HG02852 (cell line): ENCODE data around the gene LRFN2.

Experiments used
- ATAC-seq: cut with Tn5 transposase; IDR thresholded peaks from one replicate; pipeline ENCODE4 v1.9.1; 2021; ENCODE audit warnings: mild to moderate bottlenecking, moderate library complexity; ENCODE audit not compliant: unreplicated experiment

LRFN2 gene

DNA sequence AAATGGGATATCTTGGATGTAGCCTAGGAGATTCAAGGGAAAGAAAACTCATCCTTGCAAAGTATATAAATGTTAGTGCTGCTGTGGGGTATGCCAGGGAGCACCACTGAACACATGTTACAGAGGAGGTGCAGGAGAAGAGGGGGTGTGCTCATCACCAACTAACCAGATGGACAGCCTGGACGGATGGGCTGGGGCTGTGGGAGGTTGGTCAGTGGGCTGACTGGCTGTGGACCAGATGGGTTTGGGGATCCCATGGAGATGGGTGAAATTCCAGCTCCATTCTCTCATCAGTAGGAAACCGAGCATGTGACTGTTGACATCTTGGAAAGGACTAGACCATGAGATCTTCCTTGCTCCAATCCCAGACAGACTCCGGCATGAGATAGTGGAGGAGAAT, 201.0 kb downstream of the LRFN2 start:
- no peak for ATAC-seq

DNA sequence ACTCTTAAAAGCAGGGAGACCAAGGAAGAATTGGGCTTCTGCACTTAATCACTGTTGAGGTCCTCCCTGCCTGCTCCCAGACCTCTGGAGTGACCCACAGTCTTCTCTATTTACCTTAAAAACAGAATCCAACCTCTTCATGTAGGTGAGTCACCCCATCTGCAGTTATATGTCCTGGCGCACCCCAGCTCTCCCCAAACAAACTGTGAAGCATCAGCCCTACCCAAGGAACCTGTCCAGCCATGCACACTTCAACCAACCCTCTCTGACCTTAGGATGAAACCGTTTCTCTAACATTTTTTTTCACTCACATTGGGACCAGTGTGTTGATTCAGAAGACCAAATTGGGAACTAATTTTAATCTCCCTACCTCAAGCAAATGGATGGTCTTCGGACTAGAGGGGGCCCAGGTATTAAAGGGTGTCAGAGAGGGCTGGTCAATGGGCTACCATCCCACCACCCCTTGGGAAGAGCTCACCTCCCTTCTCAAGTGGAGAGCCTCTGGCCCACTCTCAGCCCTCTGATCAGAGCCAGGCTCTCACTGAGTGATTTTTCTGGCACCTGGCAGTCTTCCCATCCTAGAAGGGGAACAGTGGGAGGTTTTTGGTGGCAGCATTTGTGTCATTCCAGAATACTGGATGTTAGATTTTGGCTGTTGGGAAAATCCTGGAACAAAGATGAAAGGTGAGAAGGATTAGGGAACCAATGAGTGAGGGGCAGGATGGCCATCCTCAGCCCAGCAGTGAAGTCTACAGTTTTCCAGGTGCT, 203.6 kb downstream of the LRFN2 start:
- ATAC-seq: no peak

DNA sequence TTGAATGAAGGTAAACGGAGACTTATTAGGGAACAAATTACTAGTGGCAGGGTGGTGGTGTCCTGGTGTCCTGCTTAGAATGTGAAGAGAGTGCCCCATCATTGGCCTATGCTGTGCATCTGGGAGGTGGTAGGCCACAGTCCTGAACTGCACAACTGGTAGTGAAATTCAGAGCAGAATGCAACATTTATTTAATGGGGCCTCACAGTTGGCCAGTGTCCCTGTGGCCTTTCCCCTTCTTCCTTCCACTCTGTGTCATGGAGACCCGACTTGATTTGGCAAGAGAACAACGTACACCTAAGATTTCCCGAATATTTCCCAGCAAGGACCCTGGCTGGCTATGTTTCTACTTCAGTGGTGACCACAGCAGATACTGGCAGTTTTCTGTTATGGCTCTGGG, 206.9 kb downstream of the LRFN2 start:
- no peak for ATAC-seq

DNA sequence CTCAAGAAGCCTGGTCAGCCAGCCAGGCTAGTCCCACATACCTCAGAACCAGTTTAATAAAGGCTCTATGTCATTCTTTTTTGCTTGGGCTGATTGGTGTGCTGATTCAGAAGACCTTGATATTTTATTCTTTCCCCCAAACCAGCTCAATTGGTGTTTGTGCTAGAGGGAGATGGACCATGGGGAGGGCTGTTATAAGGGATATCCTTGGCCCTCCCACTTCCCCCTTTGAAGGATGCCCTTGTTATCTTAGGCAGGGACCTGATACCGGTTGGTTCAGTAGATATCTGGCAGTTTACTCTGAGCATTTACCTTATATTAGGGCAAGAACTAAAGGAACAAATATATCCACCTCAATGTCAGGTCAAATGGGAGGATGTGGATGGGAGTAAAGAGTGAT, 207.4 kb downstream of the LRFN2 start:
- no peak for ATAC-seq

DNA sequence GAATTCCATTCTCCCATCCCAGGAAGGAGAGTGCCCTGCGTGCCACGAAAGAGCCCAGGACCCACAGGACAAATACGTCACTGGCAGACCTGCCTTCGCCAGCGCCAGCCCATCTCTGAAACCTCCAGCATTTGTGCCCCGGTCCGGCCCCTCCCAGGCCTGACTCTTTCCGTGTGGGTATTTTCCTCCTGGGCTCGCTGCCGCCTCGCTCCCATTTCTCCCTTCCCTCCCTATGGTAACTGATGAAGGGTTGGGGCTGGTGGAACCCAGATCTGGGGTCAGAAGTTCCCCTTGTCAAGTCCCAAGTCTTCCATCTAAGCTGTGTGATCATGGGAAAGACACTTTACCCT, 208.5 kb downstream of the LRFN2 start:
- no peak for ATAC-seq

DNA sequence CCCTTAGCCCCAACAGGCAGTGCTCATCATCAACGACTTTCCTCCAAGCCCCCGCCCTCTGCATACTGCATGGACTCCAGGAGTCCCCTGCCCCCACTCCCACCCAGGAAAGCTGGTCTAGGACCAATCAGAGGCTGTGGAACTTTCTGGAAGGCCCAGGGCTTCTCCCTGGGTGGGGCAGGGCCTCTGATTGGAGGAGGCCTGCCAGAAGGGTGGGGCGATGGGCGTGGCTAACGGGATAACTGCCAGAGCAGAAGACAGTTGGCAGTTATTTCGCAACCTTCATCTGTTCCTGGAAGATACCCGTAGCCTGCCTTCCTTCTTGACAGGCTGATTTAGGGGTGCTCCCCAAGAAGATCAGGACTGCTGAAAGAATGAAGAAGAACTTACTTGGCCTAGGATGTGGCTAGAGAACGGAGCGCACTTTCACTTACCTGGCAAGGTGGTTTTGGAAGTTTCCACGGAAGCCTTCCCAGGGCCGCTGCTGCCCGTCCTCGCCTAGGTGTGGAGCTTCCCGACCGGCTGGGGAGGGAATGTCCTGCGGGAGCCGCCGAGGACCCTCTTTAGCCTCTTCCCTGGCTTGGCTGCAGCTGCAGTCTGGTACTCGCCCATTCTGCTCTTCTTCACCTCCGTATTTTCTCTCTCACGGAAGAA, 209.0 kb downstream of the LRFN2 start:
- ATAC-seq: no peak

DNA sequence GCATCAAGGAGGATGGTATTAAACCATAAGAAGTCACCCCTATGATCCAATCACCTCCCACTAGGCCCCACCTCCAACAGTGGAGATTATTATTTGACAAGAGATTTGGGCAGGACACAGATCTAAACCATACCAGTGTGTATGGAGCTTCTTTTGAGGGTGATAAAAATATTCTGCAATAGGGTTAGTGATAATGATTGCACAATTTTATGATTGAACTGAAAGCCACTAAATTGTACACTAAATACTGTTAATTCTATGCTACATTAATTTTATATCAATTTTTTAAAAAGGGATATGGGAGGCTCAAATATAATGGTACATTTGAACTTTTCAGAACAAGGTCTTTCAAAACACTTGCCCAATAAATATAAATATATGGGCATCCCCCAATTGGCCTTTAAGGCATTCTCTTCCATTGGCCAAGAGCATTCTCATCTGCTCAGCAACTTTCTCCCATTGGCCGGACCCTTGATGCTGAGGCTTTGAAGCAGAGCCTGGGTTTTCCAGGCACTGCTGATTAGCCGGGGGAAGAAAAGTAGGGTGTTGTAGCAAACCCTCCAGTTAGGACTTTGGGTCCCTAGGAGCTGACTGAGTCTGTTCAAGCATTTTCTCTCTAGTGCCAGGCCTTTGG, 209.9 kb downstream of the LRFN2 start:
- no peak for ATAC-seq

DNA sequence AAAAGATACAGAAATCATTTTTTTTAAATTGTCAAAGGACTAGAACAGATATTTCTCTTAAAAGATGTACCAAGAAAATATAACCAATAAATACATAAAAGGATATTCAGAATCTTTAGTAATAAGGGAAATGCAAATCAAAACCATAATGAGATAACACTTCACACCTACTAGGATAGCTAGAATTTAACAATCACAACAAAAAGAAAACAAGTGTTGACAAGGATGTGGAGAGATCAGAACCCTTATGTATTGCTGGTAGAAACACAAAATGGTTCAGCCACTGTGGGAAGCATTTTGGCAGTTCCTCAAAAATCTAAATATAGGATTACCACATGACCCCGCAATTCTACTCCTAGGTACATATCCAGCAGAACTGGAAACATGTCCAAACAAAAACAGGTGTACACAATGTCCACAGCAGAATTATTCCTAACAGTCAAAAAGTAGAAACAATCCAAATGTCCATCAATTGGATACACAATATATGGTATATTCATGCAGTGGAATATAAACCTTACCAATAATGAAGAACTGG, 211.0 kb downstream of the LRFN2 start:
- ATAC-seq: no peak

DNA sequence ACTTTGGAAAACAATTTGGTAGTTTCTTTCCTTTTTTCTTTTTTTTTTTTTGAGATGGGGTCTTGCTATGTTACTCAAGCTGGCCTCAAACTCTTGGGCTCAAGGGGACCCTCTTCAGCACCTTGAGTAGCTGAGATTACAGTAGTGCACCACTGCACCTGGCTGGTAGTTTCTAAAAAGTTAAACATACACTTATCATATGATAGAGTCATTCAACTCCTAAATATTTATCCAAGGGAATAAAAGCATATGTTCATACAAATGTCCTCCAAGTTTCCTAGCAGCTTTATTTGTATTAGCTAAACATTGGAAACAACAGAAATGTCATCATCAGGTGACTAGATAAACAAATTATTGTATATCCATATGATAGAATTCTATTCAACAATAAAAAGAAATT, 213.9 kb downstream of the LRFN2 start:
- no peak for ATAC-seq

DNA sequence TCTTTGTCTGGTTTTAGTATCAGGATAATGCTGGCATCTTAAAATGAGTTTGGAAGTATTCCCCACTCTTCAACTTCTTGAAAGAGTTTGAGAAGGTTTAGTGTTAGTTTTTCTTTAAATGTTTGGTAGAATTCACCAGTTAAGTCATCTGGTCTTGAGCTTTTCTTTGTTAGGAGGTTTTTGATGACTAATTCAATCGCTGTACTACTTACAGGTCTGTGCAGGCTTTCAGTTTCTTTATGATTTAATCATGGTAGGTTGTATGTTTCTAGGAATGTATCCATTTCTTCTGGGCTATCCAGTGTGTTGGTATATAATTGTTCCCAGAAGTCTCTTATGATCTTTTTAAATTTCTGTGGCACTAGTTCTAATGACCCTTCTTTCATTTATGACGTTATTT, 215.5 kb downstream of the LRFN2 start:
- ATAC-seq: no peak

DNA sequence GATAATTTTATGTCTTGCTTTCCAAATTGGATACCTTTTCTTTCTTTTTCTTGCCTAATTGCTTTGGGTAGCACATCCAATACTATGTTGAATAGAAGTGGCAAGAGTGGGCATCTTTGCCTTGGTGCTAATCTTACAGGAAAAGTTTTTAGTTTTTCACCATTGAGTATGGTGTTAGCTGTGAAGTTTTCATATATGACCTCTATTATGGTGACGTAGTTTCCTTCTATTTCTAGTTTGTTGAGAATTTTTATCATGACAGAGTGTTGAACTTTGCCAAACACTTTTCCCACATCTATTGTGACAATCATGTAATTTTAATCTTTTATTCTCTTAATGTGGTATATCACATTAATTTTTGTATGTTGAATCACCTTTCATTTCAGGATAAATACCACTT, 216.1 kb downstream of the LRFN2 start:
- ATAC-seq: no peak

DNA sequence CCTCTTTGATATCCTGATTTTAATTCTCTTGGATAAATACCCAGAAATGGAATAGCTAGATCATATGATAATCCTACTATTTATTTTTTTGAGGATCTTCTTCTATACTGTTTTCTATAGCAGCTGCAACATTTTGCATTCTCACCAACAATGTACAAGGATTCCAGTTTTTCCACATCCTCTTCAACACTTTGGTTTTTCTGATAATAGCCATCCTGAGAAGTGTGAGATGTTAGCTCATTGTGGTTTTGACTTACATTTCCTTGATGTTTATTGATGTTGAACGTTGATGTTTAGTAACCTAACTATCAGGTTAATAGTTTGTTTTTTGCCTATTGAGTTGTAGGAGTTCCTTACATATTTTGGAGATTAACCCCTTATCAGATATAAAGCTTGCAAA, 217.3 kb downstream of the LRFN2 start:
- no peak for ATAC-seq

DNA sequence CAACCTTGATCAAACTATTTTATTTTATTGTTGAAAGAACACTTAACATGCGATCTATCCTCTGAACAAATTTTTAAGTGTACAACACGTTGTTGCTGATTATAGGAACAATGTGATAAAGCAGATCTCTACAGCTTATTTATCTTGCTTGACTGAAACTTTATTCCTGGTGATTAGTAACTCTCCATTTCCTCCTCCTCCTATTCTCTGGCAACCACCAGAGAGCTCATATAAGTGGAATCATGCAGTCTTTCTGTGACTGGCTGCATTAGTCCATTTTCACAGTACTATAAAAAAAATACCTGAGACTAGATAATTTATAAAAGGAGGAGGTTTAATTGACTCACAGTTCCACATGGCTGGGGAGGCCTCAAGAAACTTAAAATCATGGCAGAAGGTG, 218.1 kb downstream of the LRFN2 start:
- no peak for ATAC-seq

DNA sequence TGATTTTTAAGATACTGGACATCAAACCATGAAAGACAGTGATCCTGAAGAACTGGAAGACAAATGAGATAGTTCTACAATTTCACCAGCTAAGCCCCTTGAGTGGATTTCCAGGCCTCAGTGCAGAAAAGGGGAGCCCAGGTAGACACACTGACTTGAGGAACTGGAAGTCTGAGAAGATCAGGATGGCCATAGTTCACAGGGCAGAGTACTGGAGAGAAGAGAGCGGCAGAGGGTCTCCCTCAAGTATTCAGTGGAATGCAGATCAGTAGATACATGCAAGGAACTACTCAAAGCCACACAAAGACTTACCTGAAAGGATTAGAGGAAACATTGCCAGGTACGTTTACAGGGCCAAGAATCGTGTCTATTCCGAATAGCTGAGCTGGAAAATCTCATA, 224.3 kb downstream of the LRFN2 start:
- no peak for ATAC-seq

DNA sequence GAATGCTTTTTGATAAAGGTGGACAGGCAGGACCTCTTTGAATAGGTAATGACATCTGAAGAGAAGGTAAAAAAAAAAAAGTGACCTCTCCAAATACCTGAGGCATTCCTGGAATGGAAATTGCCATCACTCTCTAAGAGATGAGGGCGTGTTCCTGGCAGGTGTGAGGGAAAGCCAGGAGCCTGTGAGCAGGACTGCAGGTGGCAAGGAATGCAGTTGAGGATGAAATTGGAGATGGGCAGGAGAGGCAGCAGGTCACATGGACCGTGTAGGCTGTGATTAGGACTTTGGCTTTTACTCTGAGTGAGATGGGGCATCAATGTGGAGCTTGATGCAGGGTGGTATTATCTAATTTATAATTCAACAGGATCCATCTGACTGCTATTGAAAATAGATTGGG, 227.4 kb downstream of the LRFN2 start:
- ATAC-seq: no peak

DNA sequence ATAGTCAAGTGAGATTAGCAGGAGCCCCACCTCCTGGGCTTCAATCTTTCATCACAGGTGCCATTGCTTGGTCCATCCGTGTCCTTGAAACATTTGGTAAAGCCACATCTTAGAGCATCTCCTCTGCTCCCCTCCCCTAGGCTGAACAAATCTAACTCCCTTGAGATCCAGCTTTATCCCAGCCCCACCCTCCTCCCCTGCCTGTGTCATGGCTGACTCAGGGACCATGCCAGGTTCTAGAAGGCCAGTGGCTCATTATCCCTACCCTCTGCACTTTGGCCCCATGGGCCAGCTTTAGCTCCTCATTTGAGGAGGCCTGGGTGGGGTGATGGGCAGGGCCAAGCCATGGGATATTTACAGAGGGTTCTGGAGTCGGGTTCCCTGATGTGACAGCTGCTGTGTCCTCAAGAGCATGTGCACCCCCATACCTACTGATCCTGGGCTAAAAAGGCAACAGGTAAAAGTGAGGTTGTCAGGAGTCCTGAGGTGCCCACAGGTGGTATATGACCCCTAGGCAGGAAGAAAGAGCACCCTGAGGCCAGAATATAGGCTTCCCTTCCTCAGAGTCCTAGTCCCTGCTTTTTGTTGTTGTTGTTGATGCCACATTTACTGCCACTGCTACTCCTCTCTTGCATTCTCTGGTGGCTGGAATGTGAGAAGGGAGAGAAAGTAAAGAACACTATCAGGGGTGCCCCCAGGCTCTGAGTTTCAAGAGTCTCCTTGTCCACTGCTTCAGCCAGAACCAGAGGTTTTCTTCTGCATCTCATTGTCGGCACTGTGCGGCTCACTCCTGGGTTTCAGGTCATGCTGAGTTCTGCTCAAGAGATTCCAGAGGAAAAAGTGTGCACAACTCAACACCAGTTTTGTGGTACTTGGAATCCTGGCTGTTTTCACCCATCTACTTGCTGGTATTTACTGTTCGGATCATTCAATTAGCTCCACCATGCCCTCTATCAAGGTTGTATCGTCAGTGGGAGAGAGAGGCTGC, 228.4 kb downstream of the LRFN2 start:
- no peak for ATAC-seq

DNA sequence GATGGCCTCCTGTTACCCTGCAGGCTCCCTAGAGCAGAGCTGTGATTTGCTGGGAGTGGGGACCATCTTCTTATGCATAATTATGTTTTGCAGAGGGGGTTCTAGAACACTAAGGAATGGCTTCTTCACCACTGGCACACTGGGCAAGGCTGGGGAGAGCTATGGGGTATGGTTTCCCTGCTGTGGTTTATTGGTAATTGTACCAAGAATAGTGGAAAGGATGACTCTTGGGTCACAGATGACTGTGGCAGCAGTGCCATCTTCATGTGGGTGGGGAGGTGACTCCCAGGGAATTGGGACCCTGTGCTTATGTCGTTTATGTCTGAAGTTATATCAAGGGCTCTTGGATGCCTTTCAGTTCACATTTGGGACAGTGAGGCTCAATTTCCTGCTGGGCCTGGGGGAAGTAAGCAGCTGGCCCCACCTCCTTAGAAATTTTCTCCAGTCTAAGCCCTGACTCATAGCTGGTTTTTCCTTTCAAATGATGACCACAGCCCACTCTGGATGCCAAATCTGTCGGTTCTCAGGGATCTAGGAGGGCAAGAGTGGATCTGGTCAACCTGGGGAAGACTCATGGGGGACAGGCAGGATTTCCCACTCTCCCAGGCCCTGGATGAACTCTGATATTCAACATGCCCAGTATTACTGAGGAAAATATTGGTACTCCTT, 230.8 kb downstream of the LRFN2 start:
- no peak for ATAC-seq

DNA sequence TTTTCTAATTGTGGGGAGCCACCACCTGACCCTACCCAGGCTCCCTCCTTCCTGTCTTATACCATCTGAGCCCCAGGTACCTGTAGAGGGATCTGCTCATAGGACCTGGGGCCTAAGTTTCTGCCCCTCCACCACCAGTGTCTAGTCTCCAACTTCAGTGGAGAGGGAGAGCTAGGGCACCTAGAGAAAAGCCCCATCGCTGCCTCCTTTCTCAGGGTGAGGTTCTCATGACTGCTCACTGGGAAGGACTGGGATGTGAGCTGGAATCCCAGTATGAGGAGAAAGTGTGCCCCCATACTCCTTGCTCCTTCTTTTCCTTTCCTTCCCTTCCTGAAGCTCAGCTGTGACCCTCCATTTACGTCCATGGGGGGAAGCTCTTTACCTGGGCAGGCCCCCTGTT, 231.6 kb downstream of the LRFN2 start:
- ATAC-seq: no peak

DNA sequence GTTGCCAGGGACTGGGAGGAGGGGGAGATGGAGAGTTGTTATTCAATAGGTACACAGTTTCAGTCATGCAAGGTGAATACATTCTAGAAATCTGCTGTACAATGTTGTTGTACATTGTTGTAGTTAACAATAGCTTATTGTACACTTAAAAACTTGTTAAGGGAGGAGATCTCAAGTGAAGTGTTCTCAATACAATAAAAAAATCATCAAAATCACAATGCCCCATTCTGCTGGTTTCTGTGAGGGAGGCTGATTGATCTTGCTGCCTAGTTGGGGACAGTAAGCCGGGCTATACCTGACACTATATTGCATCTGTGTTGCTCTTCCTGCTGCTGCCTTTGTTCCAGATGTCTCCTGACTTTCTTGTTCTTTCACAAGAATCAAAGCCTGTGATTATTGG, 232.1 kb downstream of the LRFN2 start:
- no peak for ATAC-seq

DNA sequence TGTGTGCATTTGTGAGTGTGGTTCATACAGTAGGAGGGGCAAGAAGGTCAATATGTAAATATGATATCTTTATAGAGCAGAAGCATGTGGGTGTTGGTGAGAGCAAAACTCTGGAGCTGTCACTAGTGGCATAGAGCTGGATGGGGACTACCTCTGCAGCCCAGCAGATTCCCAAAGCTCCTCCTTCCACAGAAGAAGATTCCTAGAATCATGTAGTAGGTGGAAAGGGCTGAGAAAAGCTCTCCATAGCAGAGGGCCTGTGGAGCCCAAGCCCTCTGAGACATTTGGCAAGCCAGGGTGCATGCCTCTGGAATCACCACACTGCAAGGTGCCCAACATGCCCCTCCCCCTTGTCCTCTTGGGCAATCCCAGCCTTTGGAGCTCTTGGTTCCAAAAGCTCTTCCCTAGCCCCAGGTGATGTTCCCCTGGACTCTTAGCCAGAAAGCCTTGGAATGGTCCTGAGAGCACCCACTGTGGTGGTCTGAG, 233.2 kb downstream of the LRFN2 start:
- ATAC-seq: no peak
